ENCODE measurements around the gene TBC1D23. TPM values are rescaled to one million over a fixed set of nuclear protein-coding genes. Genes with fewer than 3 reads are reported as not detected.

Gene TBC1D23
- total RNA-seq, 4 donors from 2014 or later = 21.2 to 32.8 (median 26.9) TPM

GRCh38 chr3:100295089-100295488 lies 34.3 kb downstream of the TBC1D23 start:
- Histone ChIP-seq H3K36me3 (peaks cover 24 to 91% (median 66%) of the 10 kb centered on the region in 4 donors), H3K9me3 (no peaks in the 10 kb centered on the region), H3K4me1 (no peaks in the 10 kb centered on the region), H3K27me3 (no peaks in the 10 kb centered on the region), H3K27ac (replicated peaks in 1 of 4) (no peak overlapping the region), H3K4me3 (no peak overlapping the region)
- no peak for DNase-seq (ENCODE audit: extremely low spot score)
- TF ChIP-seq POLR2AphosphoS5 (IDR thresholded peaks at IDR 0.05) (no peak), POLR2A (IDR thresholded peaks at IDR 0.05; ENCODE audit: low read depth) (no peak), EP300 (IDR thresholded peaks at IDR 0.05) (no peak)
- TF ChIP-seq, protein P1, sequence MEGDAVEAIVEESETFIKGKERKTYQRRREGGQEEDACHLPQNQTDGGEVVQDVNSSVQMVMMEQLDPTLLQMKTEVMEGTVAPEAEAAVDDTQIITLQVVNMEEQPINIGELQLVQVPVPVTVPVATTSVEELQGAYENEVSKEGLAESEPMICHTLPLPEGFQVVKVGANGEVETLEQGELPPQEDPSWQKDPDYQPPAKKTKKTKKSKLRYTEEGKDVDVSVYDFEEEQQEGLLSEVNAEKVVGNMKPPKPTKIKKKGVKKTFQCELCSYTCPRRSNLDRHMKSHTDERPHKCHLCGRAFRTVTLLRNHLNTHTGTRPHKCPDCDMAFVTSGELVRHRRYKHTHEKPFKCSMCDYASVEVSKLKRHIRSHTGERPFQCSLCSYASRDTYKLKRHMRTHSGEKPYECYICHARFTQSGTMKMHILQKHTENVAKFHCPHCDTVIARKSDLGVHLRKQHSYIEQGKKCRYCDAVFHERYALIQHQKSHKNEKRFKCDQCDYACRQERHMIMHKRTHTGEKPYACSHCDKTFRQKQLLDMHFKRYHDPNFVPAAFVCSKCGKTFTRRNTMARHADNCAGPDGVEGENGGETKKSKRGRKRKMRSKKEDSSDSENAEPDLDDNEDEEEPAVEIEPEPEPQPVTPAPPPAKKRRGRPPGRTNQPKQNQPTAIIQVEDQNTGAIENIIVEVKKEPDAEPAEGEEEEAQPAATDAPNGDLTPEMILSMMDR (IDR thresholded peaks at IDR 0.05) = no peak
- intact Hi-C loops (cut with DNase I) = no loop called here
- WGBS = 85% methylated on average over 1 of the region's 1 CpG

DNA sequence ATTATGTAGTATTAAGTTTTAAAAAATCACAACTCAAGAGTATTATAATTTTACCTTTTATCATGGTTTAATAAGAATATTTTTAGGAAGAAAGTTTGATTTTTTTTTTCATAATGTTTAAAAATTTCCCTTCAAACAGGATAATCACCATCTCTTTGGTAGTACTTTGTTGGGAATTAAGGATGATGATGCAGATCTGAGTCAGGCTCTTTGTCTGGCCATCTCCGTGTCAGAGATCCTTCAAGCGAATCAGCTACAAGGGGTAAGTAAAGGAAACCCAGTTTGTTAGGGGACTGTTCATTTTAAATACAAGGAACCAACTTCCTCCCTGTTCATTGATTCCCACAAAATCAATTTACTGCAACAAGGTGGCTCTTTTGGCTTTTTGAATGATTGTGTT lies 37.0 kb downstream of the TBC1D23 start:
- Histone ChIP-seq H3K9me3 (no peaks in the 10 kb centered on the region), H3K36me3 (peaks cover 20 to 89% (median 69%) of the 10 kb centered on the region in 4 donors), H3K4me1 (no peaks in the 10 kb centered on the region), H3K4me3 (no peak overlapping the region), H3K27ac (replicated peaks in 1 of 4) (no peak overlapping the region), H3K27me3 (no peaks in the 10 kb centered on the region)
- TF ChIP-seq, protein P1 (IDR thresholded peaks at IDR 0.05) = no peak
- TF ChIP-seq EP300 (IDR thresholded peaks at IDR 0.05) (no peak), POLR2A (IDR thresholded peaks at IDR 0.05; ENCODE audit: low read depth) (no peak)
- 83% methylated on average over 2 of the region's 2 CpGs for WGBS
- intact Hi-C loops (cut with DNase I) = no loop called here
- DNase-seq (ENCODE audit: extremely low spot score) = no peak

DNA sequence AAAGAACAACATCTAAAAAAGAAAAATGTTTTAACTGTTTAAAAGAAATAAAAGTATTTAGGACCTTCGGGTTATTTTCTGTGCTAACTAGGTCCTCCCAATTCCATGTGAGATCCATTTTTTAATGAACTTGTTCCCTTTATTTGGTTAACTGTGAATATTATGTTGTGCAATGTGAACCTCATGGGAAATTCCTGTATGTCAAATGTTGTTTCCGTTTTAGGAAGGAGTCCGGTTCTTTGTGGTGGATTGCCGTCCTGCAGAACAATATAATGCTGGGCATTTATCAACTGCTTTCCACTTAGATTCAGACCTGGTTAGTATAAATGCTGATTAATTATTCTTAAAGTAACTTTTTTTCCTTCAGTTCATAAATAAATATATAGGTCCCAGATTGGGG lies 38.2 kb downstream of the TBC1D23 start:
- Histone ChIP-seq H3K4me1 (no peaks in the 10 kb centered on the region), H3K36me3 (peaks cover 20 to 92% (median 66%) of the 10 kb centered on the region in 4 donors), H3K9me3 (no peaks in the 10 kb centered on the region), H3K4me3 (no peak overlapping the region), H3K27me3 (no peaks in the 10 kb centered on the region), H3K27ac (replicated peaks in 1 of 4) (no peak overlapping the region)
- 85% methylated on average over 4 of the region's 4 CpGs for WGBS
- TF ChIP-seq, protein P1 (IDR thresholded peaks at IDR 0.05) = no peak
- intact Hi-C loops (cut with DNase I) = no loop called here
- no peak for DNase-seq (ENCODE audit: extremely low spot score)

DNA sequence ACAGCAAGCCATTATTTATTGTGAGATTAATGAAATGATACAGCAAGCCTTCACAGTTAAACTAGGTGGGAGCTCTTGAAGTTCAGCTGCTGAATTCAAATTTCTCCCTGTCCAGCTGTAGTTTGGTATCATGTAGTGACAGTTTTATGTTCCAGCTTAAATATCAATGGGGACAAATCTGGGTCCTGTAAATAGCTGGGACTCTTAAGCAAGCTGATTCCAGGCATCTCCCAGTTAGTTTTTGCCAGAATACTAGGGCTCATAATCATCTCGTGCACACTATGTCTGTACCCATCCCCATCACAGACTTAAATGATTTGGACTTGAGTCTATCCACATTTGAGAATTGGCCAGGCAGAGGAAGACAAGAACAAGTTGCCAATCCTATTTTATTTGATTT lies 45.9 kb downstream of the TBC1D23 start:
- whole genome bisulfite sequencing = 83% methylated on average over 1 of the region's 1 CpG
- H3K27me3 ChIP-seq = no peaks in the 10 kb centered on the region
- H3K9me3 ChIP-seq = no peaks in the 10 kb centered on the region
- no peak overlapping the region for H3K4me3 ChIP-seq
- peaks cover 5 to 79% (median 44%) of the 10 kb centered on the region in 4 donors for H3K36me3 ChIP-seq
- DNase-seq (ENCODE audit: extremely low spot score) = no peak
- intact Hi-C loops (cut with DNase I) = no loop called here
- no peak for TF ChIP-seq POLR2A (IDR thresholded peaks at IDR 0.05; ENCODE audit: low read depth)
- TF ChIP-seq POLR2AphosphoS5 (IDR thresholded peaks at IDR 0.05) = no peak
- TF ChIP-seq, protein P1 (IDR thresholded peaks at IDR 0.05) = no peak
- no peak for TF ChIP-seq EP300 (IDR thresholded peaks at IDR 0.05)
- H3K4me1 ChIP-seq = no peaks in the 10 kb centered on the region
- no peak overlapping the region for H3K27ac ChIP-seq (replicated peaks in 1 of 4)

GRCh38 chr3:100310355-100310965 lies 49.7 kb downstream of the TBC1D23 start:
- intact Hi-C loops (cut with DNase I) = no loop called here
- 87% methylated on average over 3 of the region's 3 CpGs for WGBS
- no peak for DNase-seq (ENCODE audit: extremely low spot score)
- H3K27ac ChIP-seq (replicated peaks in 1 of 4) = no peak overlapping the region
- no peaks in the 10 kb centered on the region for H3K27me3 ChIP-seq
- TF ChIP-seq EP300 (IDR thresholded peaks at IDR 0.05) = no peak
- TF ChIP-seq POLR2A (IDR thresholded peaks at IDR 0.05; ENCODE audit: low read depth) = no peak
- no peak for TF ChIP-seq POLR2AphosphoS5 (IDR thresholded peaks at IDR 0.05)
- TF ChIP-seq, protein P1 (IDR thresholded peaks at IDR 0.05) = no peak
- no peaks in the 10 kb centered on the region for H3K9me3 ChIP-seq
- peaks cover 5 to 70% (median 37%) of the 10 kb centered on the region in 4 donors for H3K36me3 ChIP-seq
- no peak overlapping the region for H3K4me3 ChIP-seq
- H3K4me1 ChIP-seq = no peaks in the 10 kb centered on the region

All from esophagus muscularis mucosa (tissue), 4 donors.